Calu3 (cell line): ENCODE data around the gene GLP2R. TPM values are rescaled to one million over a fixed set of nuclear protein-coding genes. Genes with fewer than 3 reads are reported as not detected.

Experiments
- BruUV-seq: library from RNA; stranded (reverse); fragments of 400-500 nt; replicated peaks from 2 replicates; lab custom pipeline; 2021; lab: Mats Ljungman, UMichigan
- CTCF ChIA-PET: fragments of 300-600 bp; sonication (Branson Sonifier 250); formaldehyde crosslinking; loops from one replicate; lab custom pipeline; 2022; ENCODE audit warnings: antibody characterized with exemption; lab: Charles Lee
- DNase-seq: peaks from one replicate; pipeline ENCODE4 v3.0.0; 2022
- H3K27ac Mint-ChIP-seq: one replicate; pipeline ENCODE4 v1.8.0; 2022; ENCODE audit warnings: mixed read lengths; ENCODE audit not compliant: unreplicated experiment
- H3K27me3 Mint-ChIP-seq: one replicate; pipeline ENCODE4 v1.8.0; 2022; ENCODE audit warnings: mixed read lengths; ENCODE audit not compliant: unreplicated experiment
- H3K36me3 Mint-ChIP-seq: one replicate; pipeline ENCODE4 v1.8.0; 2022; ENCODE audit warnings: mild to moderate bottlenecking, moderate library complexity, mixed read lengths; ENCODE audit not compliant: insufficient read depth, unreplicated experiment
- H3K4me1 Mint-ChIP-seq: one replicate; pipeline ENCODE4 v1.8.0; 2022; ENCODE audit warnings: mild to moderate bottlenecking, low read depth, mixed read lengths; ENCODE audit not compliant: unreplicated experiment
- H3K4me3 Mint-ChIP-seq: one replicate; pipeline ENCODE4 v1.8.0; 2022; ENCODE audit warnings: mild to moderate bottlenecking, low read depth, moderate library complexity, mixed read lengths; ENCODE audit not compliant: unreplicated experiment
- H3K9me3 Mint-ChIP-seq: one replicate; pipeline ENCODE4 v1.8.0; 2022; ENCODE audit warnings: low read depth, mixed read lengths; ENCODE audit not compliant: unreplicated experiment
- CTCF ChIP-seq: fragments of 200-600 bp; IDR thresholded peaks from one replicate; pipeline ENCODE4 v1.8.0; 2022; ENCODE audit warnings: antibody characterized with exemption; ENCODE audit not compliant: unreplicated experiment
- intact Hi-C: fragments of 100-400 bp; cut with micrococcal nuclease; formaldehyde crosslinking; loops from one replicate; pipeline ENCODE4 v1.10.0; 2022; ENCODE audit not compliant: unreplicated experiment
- total RNA-seq: library from RNA; stranded (reverse); gene quantifications from 2 replicates; pipeline ENCODE4 v1.2.3, GENCODE V29; 2022

Gene GLP2R
- total RNA-seq, 1 experiment from 2014 or later, result 0.59 TPM

GRCh38 chr17:9854255-9854654 lies 28.5 kb downstream of the GLP2R start:
- TF ChIP-seq CTCF, result no peak
- Mint-ChIP-seq H3K4me3 (no peak overlapping the region), H3K9me3 (no peaks in the 10 kb centered on the region), H3K4me1 (no peaks in the 10 kb centered on the region), H3K27me3 (no peaks in the 10 kb centered on the region), H3K36me3 (no peaks in the 10 kb centered on the region), H3K27ac (no peak overlapping the region)
- intact Hi-C loops, result no loop called here
- no TSS peak for BruUV-seq
- CTCF ChIA-PET, result no interaction called here
- no peak for DNase-seq

GRCh38 chr17:9855036-9855435 lies 29.3 kb downstream of the GLP2R start:
- intact Hi-C loops, result no loop called here
- Mint-ChIP-seq H3K4me3 (no peak overlapping the region), H3K27ac (no peak overlapping the region), H3K4me1 (no peaks in the 10 kb centered on the region), H3K27me3 (no peaks in the 10 kb centered on the region), H3K9me3 (no peaks in the 10 kb centered on the region), H3K36me3 (no peaks in the 10 kb centered on the region)
- no TSS peak for BruUV-seq
- no peak for DNase-seq
- CTCF ChIA-PET, result no interaction called here
- no peak for TF ChIP-seq CTCF

- Mint-ChIP-seq H3K9me3 (no peaks in the 10 kb centered on the region), H3K27ac (no peak overlapping the region), H3K4me1 (no peaks in the 10 kb centered on the region), H3K27me3 (no peaks in the 10 kb centered on the region), H3K4me3 (no peak overlapping the region), H3K36me3 (no peaks in the 10 kb centered on the region)
- no peak for TF ChIP-seq CTCF
- no peak for DNase-seq
- CTCF ChIA-PET, result interaction anchor here (0.6 kb wide), 1 partner anchor 83 kb away, joined by 5 read pairs; no protein-coding TSS in a partner anchor
- BruUV-seq, result no TSS peak
- intact Hi-C loops, result no loop called here
Measured at GRCh38 chr17:9859781-9860180, 34.1 kb downstream of the GLP2R start.

- CTCF ChIA-PET, result no interaction called here
- TF ChIP-seq CTCF, result no peak
- DNase-seq, result no peak
- H3K4me1 Mint-ChIP-seq, result no peaks in the 10 kb centered on the region
- no peaks in the 10 kb centered on the region for H3K36me3 Mint-ChIP-seq
- H3K9me3 Mint-ChIP-seq, result peaks cover 4% of the 10 kb centered on the region
- intact Hi-C loops, result no loop called here
- H3K27ac Mint-ChIP-seq, result no peak overlapping the region
- H3K27me3 Mint-ChIP-seq, result no peaks in the 10 kb centered on the region
- no peak overlapping the region for H3K4me3 Mint-ChIP-seq
- no TSS peak for BruUV-seq
Measured at GRCh38 chr17:9860851-9861250, 35.1 kb downstream of the GLP2R start.

GRCh38 chr17:9862220-9862619 lies 36.5 kb downstream of the GLP2R start:
- Mint-ChIP-seq H3K9me3 (peaks cover 4% of the 10 kb centered on the region), H3K4me3 (no peak overlapping the region), H3K27ac (no peak overlapping the region), H3K4me1 (no peaks in the 10 kb centered on the region), H3K27me3 (no peaks in the 10 kb centered on the region), H3K36me3 (no peaks in the 10 kb centered on the region)
- CTCF ChIA-PET, result no interaction called here
- no TSS peak for BruUV-seq
- intact Hi-C loops, result no loop called here
- DNase-seq, result no peak
- TF ChIP-seq CTCF, result no peak
